NCI-H2227 treated with DMSO at 0.1 percent for 48 hours (cell line): Measurements from ENCODE around the gene SPN.
"Not testable (repeated sequence)": the region's sequence is repeated elsewhere in the genome, so short reads cannot be mapped to it uniquely, and the experiment has no call there.

ENCODE experiments used
- DNase-seq: peaks from one replicate; lab custom pipeline; 2025; lab: John Stamatoyannopoulos, UW

Gene SPN

GRCh38 chr16:29676989-29677785, 14.1 kb downstream of the SPN start:
- DNase-seq: no peak

- peak; percentile 51 for DNase-seq
These were observed 15.7 kb downstream of the SPN start, which contains the start of gene QPRT for GRCh38 chr16:29678691-29679267. Gene QPRT, plus strand, starts transcription at chr16:29679180. Its CDS starts 18 bp downstream, at chr16:29679198.

GRCh38 chr16:29680180-29680598, 17.1 kb downstream of the SPN start:
- no peak for DNase-seq

- no peak for DNase-seq
These were observed 20.6 kb downstream of the SPN start for GRCh38 chr16:29683543-29684090.

GRCh38 chr16:29684679-29685078, 21.6 kb downstream of the SPN start:
- DNase-seq: no peak

GRCh38 chr16:29686740-29687332, 23.8 kb downstream of the SPN start:
- DNase-seq: no peak

GRCh38 chr16:29687755-29688154, 24.7 kb downstream of the SPN start:
- no peak for DNase-seq

GRCh38 chr16:29688172-29688571, 25.1 kb downstream of the SPN start:
- DNase-seq: no peak

- not testable (repeated sequence) for DNase-seq
These were observed 26.7 kb downstream of the SPN start for GRCh38 chr16:29689490-29690351.

- not testable (repeated sequence) for DNase-seq
These were observed 29.6 kb downstream of the SPN start for GRCh38 chr16:29692606-29693005.

- no peak for DNase-seq
These were observed 31.5 kb downstream of the SPN start for GRCh38 chr16:29694384-29695195.

- not testable (repeated sequence) for DNase-seq
These were observed 32.6 kb downstream of the SPN start for GRCh38 chr16:29695675-29696074.

GRCh38 chr16:29696881-29697331, 33.9 kb downstream of the SPN start:
- no peak for DNase-seq

- no peak for DNase-seq
These were observed 34.3 kb downstream of the SPN start for GRCh38 chr16:29697391-29697790.

GRCh38 chr16:29698042-29698441, 35.0 kb downstream of the SPN start:
- no peak for DNase-seq

GRCh38 chr16:29698484-29699323, 35.7 kb downstream of the SPN start:
- no peak for DNase-seq

GRCh38 chr16:29699324-29700219, 36.5 kb downstream of the SPN start:
- DNase-seq: no peak

GRCh38 chr16:29700253-29700987, 37.4 kb downstream of the SPN start:
- DNase-seq: peak; percentile 33
